ENCODE data around the gene UPP2. TPM values are rescaled to one million over a fixed set of nuclear protein-coding genes. Genes with fewer than 3 reads are reported as not detected.

The UPP2 gene
- total RNA-seq: not detected in 2 replicates
- long read RNA-seq: 0 reads

- Mint-ChIP-seq H3K4me3 (no peak within 1 kb of the TSS), H3K27ac (ENCODE audit: unreplicated experiment) (no peak within 1 kb of the TSS), H3K36me3 (ENCODE audit: low read depth) (no peaks in the 10 kb centered on the region), H3K27me3 (ENCODE audit: low read depth) (no peaks in the 10 kb centered on the region), H3K4me1 (no peaks in the 10 kb centered on the region), H3K9me3 (no peaks in the 10 kb centered on the region)
- no peak for DNase-seq (ENCODE audit: low read depth, low spot score)
- no peak for TF ChIP-seq CTCF (conservative IDR thresholded peaks at IDR 0.05)
Measured at GRCh38 chr2:158101384-158101926, at the start of gene UPP2. TSS of gene UPP2 (plus strand) at chr2:158101876. CDS start at chr2:158102064, 188 bp downstream.

- no peak for TF ChIP-seq CTCF (conservative IDR thresholded peaks at IDR 0.05)
- Mint-ChIP-seq H3K4me1 (no peaks in the 10 kb centered on the region), H3K27ac (ENCODE audit: unreplicated experiment) (no peak overlapping the region), H3K4me3 (no peak overlapping the region), H3K9me3 (no peaks in the 10 kb centered on the region), H3K27me3 (ENCODE audit: low read depth) (peaks cover under 1% of the 10 kb centered on the region), H3K36me3 (ENCODE audit: low read depth) (no peaks in the 10 kb centered on the region)
- DNase-seq (ENCODE audit: low read depth, low spot score): no peak
Measured at GRCh38 chr2:158052761-158053160, 48.9 kb upstream of the UPP2 start.

GRCh38 chr2:158056875-158057274 is 44.8 kb upstream of the UPP2 start:
- no peaks in the 10 kb centered on the region for H3K9me3 Mint-ChIP-seq
- no peaks in the 10 kb centered on the region for H3K36me3 Mint-ChIP-seq (ENCODE audit: low read depth)
- DNase-seq (ENCODE audit: low read depth, low spot score): no peak
- no peak overlapping the region for H3K4me3 Mint-ChIP-seq
- H3K27me3 Mint-ChIP-seq (ENCODE audit: low read depth): no peaks in the 10 kb centered on the region
- no peaks in the 10 kb centered on the region for H3K4me1 Mint-ChIP-seq
- TF ChIP-seq CTCF (conservative IDR thresholded peaks at IDR 0.05): no peak
- H3K27ac Mint-ChIP-seq (ENCODE audit: unreplicated experiment): no peak overlapping the region

- Mint-ChIP-seq H3K4me1 (no peaks in the 10 kb centered on the region), H3K4me3 (no peak overlapping the region), H3K36me3 (ENCODE audit: low read depth) (no peaks in the 10 kb centered on the region), H3K27me3 (ENCODE audit: low read depth) (no peaks in the 10 kb centered on the region), H3K27ac (ENCODE audit: unreplicated experiment) (no peak overlapping the region), H3K9me3 (peaks cover 5% of the 10 kb centered on the region)
- TF ChIP-seq CTCF (conservative IDR thresholded peaks at IDR 0.05): no peak
- DNase-seq (ENCODE audit: low read depth, low spot score): no peak
Measured at GRCh38 chr2:158060160-158060834, 41.4 kb upstream of the UPP2 start.

- Mint-ChIP-seq H3K27me3 (ENCODE audit: low read depth) (no peaks in the 10 kb centered on the region), H3K36me3 (ENCODE audit: low read depth) (no peaks in the 10 kb centered on the region), H3K4me3 (no peak overlapping the region), H3K4me1 (no peaks in the 10 kb centered on the region), H3K27ac (ENCODE audit: unreplicated experiment) (no peak overlapping the region), H3K9me3 (peaks cover 5% of the 10 kb centered on the region)
- TF ChIP-seq CTCF (conservative IDR thresholded peaks at IDR 0.05): no peak
- no peak for DNase-seq (ENCODE audit: low read depth, low spot score)
Measured at GRCh38 chr2:158060835-158061435, 40.7 kb upstream of the UPP2 start.

Data from neural crest cell (in vitro differentiated cells).